ENCODE data around the gene MLPH.

MLPH gene

DNA sequence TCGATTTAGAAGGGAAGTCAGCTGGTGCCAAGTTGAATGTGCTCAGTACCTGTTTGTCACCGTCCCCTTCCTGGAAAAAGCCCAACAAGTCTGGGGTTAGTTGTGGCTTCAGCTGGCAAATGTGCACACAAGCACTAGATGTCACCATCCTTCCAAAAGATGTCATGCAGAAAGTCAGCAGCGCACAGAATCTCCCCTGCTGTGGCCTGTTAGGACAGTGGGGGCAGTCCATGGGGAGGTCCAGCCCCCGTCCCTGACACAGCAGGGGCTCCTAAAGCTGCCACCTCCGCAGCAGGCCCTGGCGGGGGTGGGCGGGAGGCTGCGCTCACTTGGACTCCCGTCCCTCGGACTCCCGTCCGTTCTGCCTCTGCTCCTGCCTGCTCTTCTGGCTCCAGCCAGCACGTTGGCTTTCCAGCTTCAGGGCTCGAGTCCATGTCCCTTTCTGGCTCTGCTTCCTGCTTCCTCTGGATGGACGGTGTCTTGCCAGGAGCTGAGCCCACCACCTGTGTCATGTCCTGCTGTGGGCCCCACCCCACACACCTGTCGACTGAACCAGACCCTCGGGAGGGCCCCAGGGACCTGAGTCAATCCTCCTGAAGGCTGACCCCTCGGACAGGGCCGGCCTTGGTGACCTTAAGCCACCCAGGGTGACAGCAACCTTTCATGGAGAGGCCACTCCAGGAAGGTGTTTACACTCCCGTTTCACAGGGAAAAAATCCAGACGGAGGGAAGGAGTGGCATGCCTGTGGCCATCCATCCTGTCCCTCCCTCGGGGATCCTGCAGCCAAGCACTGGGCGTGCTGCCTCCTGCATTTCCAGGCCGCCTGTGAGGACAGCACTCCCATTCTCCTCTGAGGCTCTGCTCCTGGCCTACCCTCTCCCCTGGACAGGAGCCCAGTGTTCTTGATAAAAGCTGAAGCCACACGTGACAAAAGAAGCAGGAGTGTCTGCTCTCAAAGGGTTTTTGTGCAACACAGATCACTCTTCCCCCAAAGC lies 95.0 kb downstream of the MLPH start:
- no peaks in the 10 kb centered on the region for H3K9me3 ChIP-seq (ENCODE audit: control insufficient read depth, insufficient read depth, low read length)
- no peak overlapping the region for H3K4me3 ChIP-seq (ENCODE audit: low read length)
- TF ChIP-seq CTCF (IDR thresholded peaks at IDR 0.05; ENCODE audit: low read depth, low read length, poor library complexity, severe bottlenecking) (peak; percentile 42), EZH2phosphoT487 (IDR thresholded peaks at IDR 0.05; ENCODE audit: borderline replicate concordance, low read length) (no peak)
- no peaks in the 10 kb centered on the region for H3K36me3 ChIP-seq (ENCODE audit: control insufficient read depth, low read length)
- H4K20me1 ChIP-seq (ENCODE audit: control insufficient read depth, insufficient read depth, low read depth, low read length), result no peaks in the 10 kb centered on the region
- no peak overlapping the region for H3K27ac ChIP-seq (ENCODE audit: low read depth, low read length)
- peaks cover 15% of the 10 kb centered on the region for H3K27me3 ChIP-seq (ENCODE audit: control insufficient read depth, low read length)
- no peaks in the 10 kb centered on the region for H3K9me2 ChIP-seq (replicated peaks; ENCODE audit: control insufficient read depth, low read length)
- H3K4me1 ChIP-seq (ENCODE audit: control insufficient read depth, low read length), result no peaks in the 10 kb centered on the region
- no peaks in the 10 kb centered on the region for H3F3A ChIP-seq (ENCODE audit: control insufficient read depth, insufficient read depth)
- no peaks in the 10 kb centered on the region for H3K79me2 ChIP-seq (ENCODE audit: control insufficient read depth, low read length)
- H3K4me2 ChIP-seq (ENCODE audit: low read length), result no peak overlapping the region

- Histone ChIP-seq H3F3A (ENCODE audit: control insufficient read depth, insufficient read depth) (no peaks in the 10 kb centered on the region), H3K9me2 (replicated peaks; ENCODE audit: control insufficient read depth, low read length) (no peaks in the 10 kb centered on the region), H3K27ac (ENCODE audit: low read depth, low read length) (no peak overlapping the region), H3K4me2 (ENCODE audit: low read length) (no peak overlapping the region), H3K79me2 (ENCODE audit: control insufficient read depth, low read length) (no peaks in the 10 kb centered on the region), H4K20me1 (ENCODE audit: control insufficient read depth, insufficient read depth, low read depth, low read length) (no peaks in the 10 kb centered on the region), H3K9me3 (ENCODE audit: control insufficient read depth, insufficient read depth, low read length) (no peaks in the 10 kb centered on the region), H3K4me1 (ENCODE audit: control insufficient read depth, low read length) (no peaks in the 10 kb centered on the region), H3K36me3 (ENCODE audit: control insufficient read depth, low read length) (no peaks in the 10 kb centered on the region), H3K4me3 (ENCODE audit: low read length) (no peak overlapping the region), H3K27me3 (ENCODE audit: control insufficient read depth, low read length) (peaks cover 27% of the 10 kb centered on the region)
- TF ChIP-seq EZH2phosphoT487 (IDR thresholded peaks at IDR 0.05; ENCODE audit: borderline replicate concordance, low read length) (no peak), CTCF (IDR thresholded peaks at IDR 0.05; ENCODE audit: low read depth, low read length, poor library complexity, severe bottlenecking) (no peak)
Observed at GRCh38 chr2:237583385-237584295, 96.6 kb downstream of the MLPH start.

- Histone ChIP-seq H3K27me3 (ENCODE audit: control insufficient read depth, low read length) (peaks cover 27% of the 10 kb centered on the region), H3K27ac (ENCODE audit: low read depth, low read length) (no peak overlapping the region), H3K4me2 (ENCODE audit: low read length) (no peak overlapping the region), H3K9me2 (replicated peaks; ENCODE audit: control insufficient read depth, low read length) (no peaks in the 10 kb centered on the region), H3K4me3 (ENCODE audit: low read length) (no peak overlapping the region), H3K9me3 (ENCODE audit: control insufficient read depth, insufficient read depth, low read length) (no peaks in the 10 kb centered on the region), H4K20me1 (ENCODE audit: control insufficient read depth, insufficient read depth, low read depth, low read length) (no peaks in the 10 kb centered on the region), H3K79me2 (ENCODE audit: control insufficient read depth, low read length) (no peaks in the 10 kb centered on the region), H3K36me3 (ENCODE audit: control insufficient read depth, low read length) (no peaks in the 10 kb centered on the region), H3F3A (ENCODE audit: control insufficient read depth, insufficient read depth) (no peaks in the 10 kb centered on the region), H3K4me1 (ENCODE audit: control insufficient read depth, low read length) (no peaks in the 10 kb centered on the region)
- no peak for TF ChIP-seq EZH2phosphoT487 (IDR thresholded peaks at IDR 0.05; ENCODE audit: borderline replicate concordance, low read length)
- TF ChIP-seq CTCF (IDR thresholded peaks at IDR 0.05; ENCODE audit: low read depth, low read length, poor library complexity, severe bottlenecking), result no peak
Observed at GRCh38 chr2:237585590-237586221, 98.7 kb downstream of the MLPH start.
